ENCODE measurements around the gene CACNB1.
"Not testable (repeated sequence)": the region's sequence is repeated elsewhere in the genome, so short reads cannot be mapped to it uniquely, and the experiment has no call there.

The CACNB1 gene

DNA sequence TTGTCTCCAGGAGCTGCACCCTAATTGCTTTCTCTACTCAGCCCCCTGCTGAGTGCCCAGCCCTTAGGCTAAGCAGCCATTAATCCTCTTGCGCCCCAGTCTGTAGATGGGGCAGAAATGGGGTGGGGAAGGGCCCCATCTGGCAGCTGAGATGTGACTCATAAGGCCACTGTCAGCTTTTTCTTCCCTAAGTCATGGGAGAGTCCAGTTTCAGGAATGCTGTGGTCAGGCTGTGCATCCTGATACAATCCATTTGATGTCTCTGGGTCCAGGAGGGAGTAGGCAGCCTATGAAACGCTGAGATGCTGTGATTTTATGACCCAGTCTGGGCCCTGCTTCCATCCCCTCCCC lies 58.3 kb downstream of the CACNB1 start:
- Histone ChIP-seq H3K4me1 (ENCODE audit: control insufficient read depth, insufficient read depth, low read length, unreplicated experiment) (peaks cover 10% of the 10 kb centered on the region), H3K36me3 (ENCODE audit: insufficient read depth, low read length) (no peaks in the 10 kb centered on the region), H3K79me2 (ENCODE audit: control insufficient read depth, insufficient read depth, low read length, unreplicated experiment) (no peaks in the 10 kb centered on the region), H3K27ac (ENCODE audit: low read depth, low read length) (peak overlapping the region; percentile 14; the same call in 1 of the 2 replicates), H2AFZ (ENCODE audit: low read length, unreplicated experiment) (no peak overlapping the region), H3K27me3 (ENCODE audit: insufficient read depth, low read length) (no peaks in the 10 kb centered on the region), H3K4me3 (ENCODE audit: low read depth, low read length) (no peak overlapping the region)

DNA sequence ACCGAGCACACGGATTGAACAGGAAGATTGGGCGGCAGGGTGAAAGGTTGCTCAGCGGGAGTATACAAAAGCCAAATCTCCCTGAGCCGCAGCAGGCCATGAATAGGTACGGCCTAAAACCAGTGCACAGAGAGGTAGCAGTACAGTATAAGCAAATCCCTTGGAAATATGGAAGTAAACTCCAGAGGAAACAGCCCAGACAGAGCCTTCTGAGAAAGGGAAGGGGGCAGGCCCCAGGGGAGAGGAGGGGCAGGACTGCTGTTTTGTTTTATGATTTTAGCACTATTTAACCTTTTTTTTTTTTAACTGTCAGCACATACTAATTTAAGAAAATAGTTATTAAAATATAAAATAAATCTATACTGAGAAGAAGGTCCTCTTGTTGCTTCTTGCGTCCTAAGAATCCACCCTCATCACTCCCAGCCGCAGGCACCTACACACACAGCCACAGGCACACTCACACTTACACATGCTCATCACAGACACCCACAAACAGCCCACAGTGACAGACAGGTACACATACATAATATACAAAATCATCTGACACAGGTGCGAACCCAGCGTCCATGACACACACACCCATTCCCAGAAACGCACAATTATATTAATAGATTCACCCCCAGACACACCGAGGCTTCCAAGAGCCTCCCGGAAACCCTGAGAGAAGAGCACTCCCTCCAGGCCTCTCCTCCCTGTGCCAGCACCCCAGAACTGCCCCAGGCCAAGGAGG lies 58.9 kb downstream of the CACNB1 start:
- peak overlapping the region; percentile 14; the same call in 1 of the 2 replicates for H3K27ac ChIP-seq (ENCODE audit: low read depth, low read length)
- no peak overlapping the region for H3K4me3 ChIP-seq (ENCODE audit: low read depth, low read length)
- no peaks in the 10 kb centered on the region for H3K27me3 ChIP-seq (ENCODE audit: insufficient read depth, low read length)
- H3K4me1 ChIP-seq (ENCODE audit: control insufficient read depth, insufficient read depth, low read length, unreplicated experiment) = peaks cover 10% of the 10 kb centered on the region
- H2AFZ ChIP-seq (ENCODE audit: low read length, unreplicated experiment) = no peak overlapping the region
- no peaks in the 10 kb centered on the region for H3K79me2 ChIP-seq (ENCODE audit: control insufficient read depth, insufficient read depth, low read length, unreplicated experiment)
- H3K36me3 ChIP-seq (ENCODE audit: insufficient read depth, low read length) = no peaks in the 10 kb centered on the region

DNA sequence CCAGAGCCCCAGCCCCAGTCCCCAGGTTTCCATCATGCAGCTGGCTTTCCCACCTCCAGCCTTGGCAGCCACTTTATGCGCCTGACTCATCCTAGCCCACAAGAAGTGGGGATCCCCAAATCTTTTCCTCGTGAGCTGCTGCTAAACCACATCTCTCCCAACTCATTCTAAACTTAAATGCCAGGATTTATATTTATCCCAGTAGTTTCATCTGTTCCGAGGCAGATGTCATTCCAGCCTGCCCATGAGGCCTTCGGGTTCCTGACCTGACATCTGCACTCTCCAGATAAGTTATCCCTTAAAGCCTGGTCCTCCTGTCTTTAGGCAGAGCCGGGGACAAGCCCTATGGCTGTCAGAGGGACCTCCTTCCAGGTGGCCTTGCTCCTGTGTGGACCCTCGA lies 62.6 kb downstream of the CACNB1 start:
- H3K27ac ChIP-seq (ENCODE audit: low read depth, low read length) = no peak overlapping the region
- peaks cover 21% of the 10 kb centered on the region for H3K4me1 ChIP-seq (ENCODE audit: control insufficient read depth, insufficient read depth, low read length, unreplicated experiment)
- no peaks in the 10 kb centered on the region for H3K27me3 ChIP-seq (ENCODE audit: insufficient read depth, low read length)
- no peak overlapping the region for H2AFZ ChIP-seq (ENCODE audit: low read length, unreplicated experiment)
- H3K36me3 ChIP-seq (ENCODE audit: insufficient read depth, low read length) = no peaks in the 10 kb centered on the region
- H3K79me2 ChIP-seq (ENCODE audit: control insufficient read depth, insufficient read depth, low read length, unreplicated experiment) = no peaks in the 10 kb centered on the region
- no peak overlapping the region for H3K4me3 ChIP-seq (ENCODE audit: low read depth, low read length)

DNA sequence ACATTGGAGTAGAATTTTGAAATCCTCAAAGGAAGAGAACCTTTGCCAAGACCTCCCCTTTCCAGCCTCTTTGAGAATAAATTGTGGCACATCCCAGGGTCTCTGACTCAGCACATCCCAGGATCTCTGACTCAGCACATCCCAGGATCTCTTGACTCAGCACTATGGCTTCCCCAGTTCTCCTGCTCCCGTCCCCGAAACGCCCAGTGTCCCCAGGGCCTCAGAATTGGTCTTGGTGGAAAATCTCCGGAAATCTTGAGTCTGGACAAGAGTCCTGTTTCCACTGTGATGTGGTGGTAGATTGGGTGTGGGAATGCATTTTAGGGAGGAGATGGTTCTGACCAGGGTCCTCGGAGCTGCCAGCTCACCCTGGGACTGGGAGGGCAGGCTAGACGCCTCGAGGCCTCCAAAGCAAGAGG lies 65.3 kb downstream of the CACNB1 start:
- Histone ChIP-seq H3K27ac (ENCODE audit: low read depth, low read length) (peak overlapping the region; percentile 68), H3K27me3 (ENCODE audit: insufficient read depth, low read length) (no peaks in the 10 kb centered on the region), H2AFZ (ENCODE audit: low read length, unreplicated experiment) (peak overlapping the region; percentile 87), H3K4me3 (ENCODE audit: low read depth, low read length) (no peak overlapping the region), H3K4me1 (ENCODE audit: control insufficient read depth, insufficient read depth, low read length, unreplicated experiment) (peaks cover 11% of the 10 kb centered on the region), H3K36me3 (ENCODE audit: insufficient read depth, low read length) (no peaks in the 10 kb centered on the region), H3K79me2 (ENCODE audit: control insufficient read depth, insufficient read depth, low read length, unreplicated experiment) (no peaks in the 10 kb centered on the region)

DNA sequence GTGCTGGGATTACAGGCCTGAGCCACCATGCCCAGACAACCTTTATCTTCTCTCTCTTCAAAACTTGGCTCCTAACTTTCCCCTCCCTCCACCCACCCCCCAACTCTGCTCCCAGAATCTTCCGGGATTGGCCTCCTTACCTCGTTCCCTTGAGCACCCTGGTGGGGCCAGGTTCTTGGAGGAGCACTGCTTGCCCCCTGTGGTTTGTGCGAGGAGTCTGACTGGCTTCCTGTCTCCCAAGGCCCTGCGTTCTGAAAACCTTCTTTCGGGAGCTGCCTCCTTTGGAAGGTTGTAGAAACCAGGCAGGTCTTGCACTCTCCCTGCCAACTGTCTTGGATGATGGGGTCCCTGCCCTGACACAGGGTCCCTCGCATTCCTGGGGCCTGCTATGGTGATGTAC lies 65.9 kb downstream of the CACNB1 start:
- Histone ChIP-seq H3K4me3 (ENCODE audit: low read depth, low read length) (no peak overlapping the region), H3K27me3 (ENCODE audit: insufficient read depth, low read length) (no peaks in the 10 kb centered on the region), H3K79me2 (ENCODE audit: control insufficient read depth, insufficient read depth, low read length, unreplicated experiment) (no peaks in the 10 kb centered on the region), H2AFZ (ENCODE audit: low read length, unreplicated experiment) (no peak overlapping the region), H3K27ac (ENCODE audit: low read depth, low read length) (peak overlapping the region; percentile 68), H3K36me3 (ENCODE audit: insufficient read depth, low read length) (no peaks in the 10 kb centered on the region), H3K4me1 (ENCODE audit: control insufficient read depth, insufficient read depth, low read length, unreplicated experiment) (peaks cover 11% of the 10 kb centered on the region)

DNA sequence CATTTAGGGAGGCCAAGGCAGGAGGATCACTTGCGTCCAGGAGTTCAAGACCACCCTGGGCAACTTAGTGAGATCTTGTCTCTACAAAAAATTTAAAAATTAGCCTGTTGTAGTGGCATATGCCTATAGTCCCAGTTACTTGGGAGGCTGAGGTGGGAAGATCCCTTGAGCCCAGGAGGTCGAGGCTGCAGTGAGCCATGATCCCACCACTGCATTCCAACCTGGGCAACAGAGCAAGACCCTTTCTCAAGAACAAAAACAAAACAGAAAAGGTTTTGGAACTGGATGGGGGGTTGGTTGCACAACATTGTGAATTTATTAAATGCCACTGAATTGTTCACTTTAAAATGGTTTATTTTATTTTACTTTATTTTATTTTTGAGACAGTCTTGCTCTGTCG lies 67.3 kb downstream of the CACNB1 start:
- Histone ChIP-seq H3K27me3 (ENCODE audit: insufficient read depth, low read length) (no peaks in the 10 kb centered on the region), H3K4me3 (ENCODE audit: low read depth, low read length) (no peak overlapping the region), H3K79me2 (ENCODE audit: control insufficient read depth, insufficient read depth, low read length, unreplicated experiment) (no peaks in the 10 kb centered on the region), H3K36me3 (ENCODE audit: insufficient read depth, low read length) (no peaks in the 10 kb centered on the region), H3K4me1 (ENCODE audit: control insufficient read depth, insufficient read depth, low read length, unreplicated experiment) (peaks cover 11% of the 10 kb centered on the region), H3K27ac (ENCODE audit: low read depth, low read length) (no peak overlapping the region), H2AFZ (ENCODE audit: low read length, unreplicated experiment) (no peak overlapping the region)

DNA sequence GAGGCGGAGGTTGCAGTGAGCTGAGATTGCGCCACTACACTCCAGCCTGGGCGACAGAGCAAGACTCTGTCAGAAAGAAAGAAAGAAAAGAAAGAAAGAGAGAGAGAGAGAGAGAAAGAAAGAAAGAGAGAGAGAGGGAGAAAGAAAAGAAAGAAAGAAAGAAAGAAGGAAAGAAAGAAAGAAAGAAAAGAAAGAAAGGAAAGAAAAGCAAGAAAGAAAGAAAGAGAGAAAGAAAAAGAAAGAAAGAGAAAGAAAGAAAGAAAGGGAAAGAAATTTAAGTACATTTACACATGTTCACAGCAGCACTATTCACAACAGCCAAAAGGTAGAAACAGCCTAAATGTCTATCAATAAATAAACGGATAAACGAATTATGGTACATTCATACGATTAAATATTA lies 67.9 kb downstream of the CACNB1 start:
- not testable (repeated sequence) for H3K4me3 ChIP-seq (ENCODE audit: low read depth, low read length); H2AFZ ChIP-seq (ENCODE audit: low read length, unreplicated experiment); H3K79me2 ChIP-seq (ENCODE audit: control insufficient read depth, insufficient read depth, low read length, unreplicated experiment); H3K27ac ChIP-seq (ENCODE audit: low read depth, low read length); H3K27me3 ChIP-seq (ENCODE audit: insufficient read depth, low read length); H3K36me3 ChIP-seq (ENCODE audit: insufficient read depth, low read length)
- peaks cover 11% of the 10 kb centered on the region for H3K4me1 ChIP-seq (ENCODE audit: control insufficient read depth, insufficient read depth, low read length, unreplicated experiment)

DNA sequence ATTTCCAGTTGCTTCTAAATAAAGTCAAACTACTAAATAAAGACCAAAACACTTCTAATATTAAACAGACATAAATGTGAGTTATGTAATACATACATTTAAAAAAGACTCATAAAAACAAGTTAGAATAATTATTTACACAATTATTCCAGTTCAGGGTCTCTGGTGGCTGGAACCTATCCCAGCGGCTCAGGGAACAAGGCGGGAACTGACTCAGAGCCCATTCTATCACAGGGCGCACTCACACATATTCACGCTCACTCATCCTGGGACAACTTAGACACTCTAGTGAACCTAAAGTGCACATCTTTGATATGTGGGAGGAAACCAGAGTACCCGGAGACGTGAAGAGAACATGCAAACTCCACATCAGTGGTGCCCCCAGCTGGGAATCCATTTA lies 71.0 kb downstream of the CACNB1 start:
- H2AFZ ChIP-seq (ENCODE audit: low read length, unreplicated experiment) = no peak overlapping the region
- H3K27ac ChIP-seq (ENCODE audit: low read depth, low read length) = no peak overlapping the region
- H3K4me3 ChIP-seq (ENCODE audit: low read depth, low read length) = no peak overlapping the region
- no peaks in the 10 kb centered on the region for H3K79me2 ChIP-seq (ENCODE audit: control insufficient read depth, insufficient read depth, low read length, unreplicated experiment)
- peaks cover under 1% of the 10 kb centered on the region for H3K4me1 ChIP-seq (ENCODE audit: control insufficient read depth, insufficient read depth, low read length, unreplicated experiment)
- H3K27me3 ChIP-seq (ENCODE audit: insufficient read depth, low read length) = no peaks in the 10 kb centered on the region
- H3K36me3 ChIP-seq (ENCODE audit: insufficient read depth, low read length) = no peaks in the 10 kb centered on the region

DNA sequence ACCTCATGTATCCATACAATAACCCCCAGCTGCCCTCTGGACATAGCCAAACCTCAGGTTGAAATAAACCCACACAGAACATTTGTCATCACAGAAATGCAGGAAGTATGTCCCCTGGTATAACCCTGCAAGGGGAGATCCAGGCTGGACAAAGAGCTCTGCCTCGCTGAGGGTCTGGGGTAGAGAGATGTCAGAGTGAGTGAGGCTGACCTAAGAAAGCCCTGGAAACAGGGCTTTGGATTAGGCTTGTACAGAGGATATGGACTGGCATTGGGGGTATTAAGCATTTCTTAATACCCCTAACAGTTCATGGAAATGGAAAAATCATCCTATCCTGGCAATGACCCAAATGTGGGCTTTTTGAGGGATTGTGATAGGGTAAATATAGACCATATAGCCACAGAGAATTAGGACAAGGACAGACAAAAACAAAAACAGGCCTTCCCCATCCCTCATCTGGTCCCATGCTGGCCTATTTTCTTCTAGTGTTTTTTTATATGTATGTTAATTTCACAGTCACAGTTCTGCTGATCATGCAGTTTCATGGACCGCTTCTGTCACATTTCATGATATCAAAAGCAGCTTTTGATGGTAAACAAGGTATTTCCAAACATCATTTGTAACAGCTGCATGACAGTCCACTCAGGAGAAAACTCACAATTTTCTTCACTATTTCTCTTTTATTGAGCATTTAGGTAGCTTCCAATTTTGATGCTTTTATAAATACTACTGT lies 72.2 kb downstream of the CACNB1 start:
- Histone ChIP-seq H3K4me3 (ENCODE audit: low read depth, low read length) (no peak overlapping the region), H3K36me3 (ENCODE audit: insufficient read depth, low read length) (no peaks in the 10 kb centered on the region), H2AFZ (ENCODE audit: low read length, unreplicated experiment) (no peak overlapping the region), H3K27ac (ENCODE audit: low read depth, low read length) (no peak overlapping the region), H3K79me2 (ENCODE audit: control insufficient read depth, insufficient read depth, low read length, unreplicated experiment) (no peaks in the 10 kb centered on the region), H3K27me3 (ENCODE audit: insufficient read depth, low read length) (no peaks in the 10 kb centered on the region), H3K4me1 (ENCODE audit: control insufficient read depth, insufficient read depth, low read length, unreplicated experiment) (no peaks in the 10 kb centered on the region)

DNA sequence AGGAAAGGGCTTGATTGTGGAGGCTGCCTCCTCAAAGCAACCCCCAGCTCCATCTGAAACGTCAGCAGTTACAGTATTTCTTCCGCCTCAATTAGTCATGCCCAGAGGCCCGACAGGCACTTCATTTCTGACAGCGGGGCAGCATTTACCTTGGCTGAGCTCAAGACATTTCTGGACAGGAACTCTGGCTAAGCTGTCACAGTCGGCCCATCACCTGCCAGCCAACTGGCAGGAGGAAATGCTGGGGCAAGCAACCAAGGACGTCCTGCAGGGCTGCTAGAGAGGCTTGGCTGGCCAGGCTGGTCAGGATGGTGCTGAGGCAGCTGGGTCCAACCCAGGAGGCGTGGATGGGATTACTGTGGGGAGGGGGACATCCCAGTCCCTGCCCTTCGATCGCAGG lies 73.8 kb downstream of the CACNB1 start:
- H3K27me3 ChIP-seq (ENCODE audit: insufficient read depth, low read length) = no peaks in the 10 kb centered on the region
- no peaks in the 10 kb centered on the region for H3K4me1 ChIP-seq (ENCODE audit: control insufficient read depth, insufficient read depth, low read length, unreplicated experiment)
- no peak overlapping the region for H3K27ac ChIP-seq (ENCODE audit: low read depth, low read length)

More for the DNA sequence above, 73.8 kb downstream of the CACNB1 start:
- Histone ChIP-seq H2AFZ (ENCODE audit: low read length, unreplicated experiment) (no peak overlapping the region), H3K36me3 (ENCODE audit: insufficient read depth, low read length) (no peaks in the 10 kb centered on the region), H3K4me3 (ENCODE audit: low read depth, low read length) (no peak overlapping the region), H3K79me2 (ENCODE audit: control insufficient read depth, insufficient read depth, low read length, unreplicated experiment) (no peaks in the 10 kb centered on the region)
